Chondrocyte (in vitro differentiated cells): ENCODE results near the gene C5. TPM values are rescaled to one million over a fixed set of nuclear protein-coding genes. Genes with fewer than 3 reads are reported as not detected.
"Not testable (repeated sequence)": the region's sequence is repeated elsewhere in the genome, so short reads cannot be mapped to it uniquely, and the experiment has no call there.

ENCODE experiments used
- DNase-seq: peaks from one replicate; pipeline ENCODE4 v3.0.0; 2021; ENCODE audit warnings: mixed read lengths, low spot score
- H3K27ac Mint-ChIP-seq: one replicate; pipeline ENCODE4 v1.8.0; 2021; ENCODE audit warnings: mild to moderate bottlenecking, moderate library complexity, mixed read lengths; ENCODE audit not compliant: unreplicated experiment
- H3K27me3 Mint-ChIP-seq: 2 replicates; pipeline ENCODE4 v1.8.0; 2021; ENCODE audit warnings: low read depth, mixed read lengths
- H3K36me3 Mint-ChIP-seq: 2 replicates; pipeline ENCODE4 v1.8.0; 2021; ENCODE audit warnings: low read depth, mixed read lengths
- H3K4me1 Mint-ChIP-seq: 2 replicates; pipeline ENCODE4 v1.8.0; 2021; ENCODE audit warnings: low read depth, mild to moderate bottlenecking, mixed read lengths
- H3K4me3 Mint-ChIP-seq: one replicate; pipeline ENCODE4 v1.8.0; 2021; ENCODE audit warnings: mild to moderate bottlenecking, moderate library complexity, mixed read lengths; ENCODE audit not compliant: unreplicated experiment
- H3K9me3 Mint-ChIP-seq: 2 replicates; pipeline ENCODE4 v1.8.0; 2021; ENCODE audit warnings: low read depth, mixed read lengths
- long read RNA-seq: library from polyadenylated mRNA; stranded (forward); transcript quantifications from one replicate; pipeline ENCODE4 v2.0.0, GENCODE V29; 2021
- total RNA-seq: library from RNA; stranded (reverse); gene quantifications from 3 replicates; pipeline ENCODE4 v1.2.1, GENCODE V29; 2021
- TF ChIP-seq, protein P1 (sequence below): fragments of 200-600 bp; sonication (generic); IDR thresholded peaks from 2 replicates; pipeline ENCODE4 v1.5.0; 2021; ENCODE audit warnings: antibody characterized with exemption, mild to moderate bottlenecking, moderate library complexity

The C5 gene
- total RNA-seq: 3.0 to 5.1 TPM (median 3.0 TPM) in 3 replicates
- long read RNA-seq, partial matches to known transcripts: 0 of 3 reads
- long read RNA-seq, other reads (novel, unspliced or antisense): 3 of 3 reads

DNA sequence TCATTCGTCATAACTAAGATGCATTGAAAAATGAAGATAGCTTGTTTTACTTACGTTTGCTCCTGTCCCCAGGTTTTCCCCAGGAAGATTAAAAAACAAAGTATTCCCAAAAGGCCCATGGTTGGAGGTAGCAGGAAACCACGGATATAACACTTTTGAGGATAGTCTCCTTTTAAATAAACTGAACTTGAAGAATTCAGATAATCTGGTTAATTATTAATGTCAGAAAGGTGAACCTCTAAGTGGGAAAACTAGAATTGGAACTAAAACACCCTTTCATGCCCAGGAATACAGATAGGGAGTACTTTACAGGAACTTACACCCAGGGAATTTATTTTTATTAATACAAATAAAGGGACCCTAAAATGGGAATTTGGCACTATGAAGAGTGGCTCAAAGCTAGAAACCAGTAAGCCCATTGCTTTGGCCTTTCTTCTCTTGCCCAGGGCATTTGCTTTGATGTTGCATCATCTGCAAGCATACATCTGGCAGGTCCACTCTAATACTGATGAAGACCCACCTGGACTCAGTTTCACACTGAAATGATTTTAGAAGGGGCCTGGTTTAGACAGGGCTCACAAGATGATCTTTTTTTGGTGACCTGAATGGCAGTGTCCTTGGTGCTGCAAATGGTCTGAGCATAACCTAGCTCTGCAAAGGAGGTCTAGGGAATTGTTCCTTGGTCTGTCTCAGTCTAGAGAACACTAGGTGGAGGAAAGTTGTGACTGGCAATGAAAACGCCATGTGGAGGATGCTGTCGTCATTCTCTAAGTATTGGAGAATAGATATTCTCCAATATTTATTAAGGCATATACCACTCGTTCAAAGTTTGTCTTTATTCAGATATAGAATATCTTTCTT is at the start of gene C5:
C5 (minus strand) TSS at position 148 of the 861 bp plus-strand sequence; CDS start at position 119, 29 bp downstream.
- Mint-ChIP-seq H3K27ac (no peak within 1 kb of the TSS), H3K27me3 (no peaks in the 10 kb centered on the region), H3K36me3 (no peaks in the 10 kb centered on the region), H3K4me1 (peaks cover 14% of the 10 kb centered on the region), H3K4me3 (no peak within 1 kb of the TSS), H3K9me3 (no peaks in the 10 kb centered on the region)
- no peak for DNase-seq
- TF ChIP-seq, protein P1, sequence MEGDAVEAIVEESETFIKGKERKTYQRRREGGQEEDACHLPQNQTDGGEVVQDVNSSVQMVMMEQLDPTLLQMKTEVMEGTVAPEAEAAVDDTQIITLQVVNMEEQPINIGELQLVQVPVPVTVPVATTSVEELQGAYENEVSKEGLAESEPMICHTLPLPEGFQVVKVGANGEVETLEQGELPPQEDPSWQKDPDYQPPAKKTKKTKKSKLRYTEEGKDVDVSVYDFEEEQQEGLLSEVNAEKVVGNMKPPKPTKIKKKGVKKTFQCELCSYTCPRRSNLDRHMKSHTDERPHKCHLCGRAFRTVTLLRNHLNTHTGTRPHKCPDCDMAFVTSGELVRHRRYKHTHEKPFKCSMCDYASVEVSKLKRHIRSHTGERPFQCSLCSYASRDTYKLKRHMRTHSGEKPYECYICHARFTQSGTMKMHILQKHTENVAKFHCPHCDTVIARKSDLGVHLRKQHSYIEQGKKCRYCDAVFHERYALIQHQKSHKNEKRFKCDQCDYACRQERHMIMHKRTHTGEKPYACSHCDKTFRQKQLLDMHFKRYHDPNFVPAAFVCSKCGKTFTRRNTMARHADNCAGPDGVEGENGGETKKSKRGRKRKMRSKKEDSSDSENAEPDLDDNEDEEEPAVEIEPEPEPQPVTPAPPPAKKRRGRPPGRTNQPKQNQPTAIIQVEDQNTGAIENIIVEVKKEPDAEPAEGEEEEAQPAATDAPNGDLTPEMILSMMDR: no peak

DNA sequence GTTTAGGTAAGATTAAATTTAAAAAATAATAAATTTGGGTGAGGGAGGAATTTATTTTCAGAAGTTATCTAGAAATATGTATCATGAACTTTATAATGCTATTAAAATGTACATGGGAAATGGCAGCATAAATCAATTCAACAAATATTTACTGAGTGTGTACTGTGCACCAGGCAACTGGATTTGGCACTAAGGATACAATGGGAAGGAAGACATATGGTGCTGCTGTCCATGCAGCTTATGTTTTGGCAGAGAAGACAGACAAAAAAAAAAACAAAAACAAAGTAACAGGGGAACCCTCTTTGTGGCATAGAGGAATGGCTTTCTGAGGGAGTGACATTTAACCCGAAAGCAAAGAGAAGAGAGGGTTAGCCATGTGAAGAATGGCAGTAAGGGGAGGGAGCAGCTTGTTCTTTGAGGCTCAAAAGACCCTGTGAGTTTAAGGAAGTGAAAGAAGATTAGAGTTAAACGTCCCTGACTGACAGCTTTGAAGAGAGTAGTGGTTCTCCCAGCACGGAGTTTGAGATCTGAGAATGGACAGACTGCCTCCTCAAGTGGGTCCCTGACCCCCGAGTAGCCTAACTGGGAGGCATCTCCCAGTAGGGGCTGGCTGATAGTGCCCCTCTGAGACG is 48.6 kb upstream of the C5 start:
- peaks cover 27% of the 10 kb centered on the region for H3K36me3 Mint-ChIP-seq
- H3K27ac Mint-ChIP-seq: no peak overlapping the region
- no peak for DNase-seq
- TF ChIP-seq, protein P1: no peak
- peaks cover 28% of the 10 kb centered on the region for H3K9me3 Mint-ChIP-seq
- no peaks in the 10 kb centered on the region for H3K4me1 Mint-ChIP-seq
- no peak overlapping the region for H3K4me3 Mint-ChIP-seq
- H3K27me3 Mint-ChIP-seq: no peaks in the 10 kb centered on the region

DNA sequence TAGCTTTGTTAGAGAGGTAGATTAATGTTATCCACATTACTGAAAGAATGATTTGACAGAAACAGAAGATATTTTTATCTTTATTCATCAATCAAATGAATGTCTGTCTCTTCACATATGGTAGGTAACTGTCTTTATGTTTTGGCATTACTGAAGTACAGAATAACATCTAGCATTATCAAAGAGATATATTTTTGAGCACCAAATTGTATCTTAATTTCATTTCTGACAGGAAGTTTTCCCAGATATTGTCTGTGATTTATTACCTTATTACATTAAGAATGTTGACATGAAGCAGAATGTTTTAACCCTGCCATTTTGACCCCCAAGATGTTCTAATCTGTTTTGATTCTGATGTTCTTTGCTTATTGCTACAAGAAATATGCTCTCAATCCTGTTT is 45.0 kb upstream of the C5 start:
- peaks cover 15% of the 10 kb centered on the region for H3K36me3 Mint-ChIP-seq
- no peak overlapping the region for H3K27ac Mint-ChIP-seq
- no peak overlapping the region for H3K4me3 Mint-ChIP-seq
- TF ChIP-seq, protein P1: no peak
- peaks cover 10% of the 10 kb centered on the region for H3K9me3 Mint-ChIP-seq
- no peak for DNase-seq
- H3K4me1 Mint-ChIP-seq: no peaks in the 10 kb centered on the region
- H3K27me3 Mint-ChIP-seq: no peaks in the 10 kb centered on the region

DNA sequence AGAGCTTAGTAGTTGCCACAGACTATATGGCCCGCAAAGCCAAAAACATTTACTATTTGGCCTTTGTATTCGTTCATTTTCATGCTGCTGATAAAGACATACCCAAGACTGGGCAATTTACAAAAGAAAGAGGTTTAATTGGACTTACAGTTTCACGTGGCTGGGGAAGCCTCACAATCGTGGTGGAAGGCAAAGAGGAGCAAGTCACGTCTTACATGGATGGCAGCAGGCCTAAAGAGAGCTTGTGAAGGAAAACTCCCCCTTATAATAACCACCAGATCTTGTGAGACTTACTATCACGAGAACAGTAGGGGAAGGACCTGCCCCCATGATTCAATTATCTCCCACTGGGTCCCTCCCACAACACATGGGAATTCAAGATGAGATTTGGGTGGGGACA is 40.7 kb upstream of the C5 start:
- DNase-seq, H3K27me3 Mint-ChIP-seq, H3K4me3 Mint-ChIP-seq, H3K4me1 Mint-ChIP-seq, H3K36me3 Mint-ChIP-seq, H3K27ac Mint-ChIP-seq, H3K9me3 Mint-ChIP-seq: not testable (repeated sequence)

DNA sequence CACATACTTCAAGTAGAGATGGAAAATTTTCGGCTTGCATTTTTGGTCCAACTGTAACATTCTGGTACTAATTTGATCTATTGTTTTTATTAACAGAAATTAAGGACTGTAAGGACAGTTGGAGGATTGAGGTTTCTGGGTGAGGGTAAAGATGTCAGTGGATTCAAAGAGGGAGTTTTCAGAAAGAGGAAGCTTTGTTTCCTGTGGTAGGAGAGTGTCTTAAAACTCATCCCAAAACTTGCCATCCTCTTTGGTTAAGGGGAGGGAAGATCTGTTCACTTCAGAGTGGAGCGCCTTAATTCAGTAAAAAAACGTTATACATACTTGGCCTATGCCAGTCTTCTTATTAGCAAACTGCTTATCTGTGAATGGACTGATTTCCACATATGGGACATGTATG is 38.5 kb upstream of the C5 start:
- Mint-ChIP-seq H3K36me3 (peaks cover 4% of the 10 kb centered on the region), H3K27ac (no peak overlapping the region), H3K4me3 (no peak overlapping the region), H3K27me3 (no peaks in the 10 kb centered on the region), H3K4me1 (no peaks in the 10 kb centered on the region), H3K9me3 (no peaks in the 10 kb centered on the region)
- TF ChIP-seq, protein P1: no peak
- DNase-seq: no peak
